DMS153 (cell line): ENCODE data around the gene COMT.

Experiments used
- DNase-seq: peaks from one replicate; lab custom pipeline; 2025; lab: John Stamatoyannopoulos, UW

COMT gene

GRCh38 chr22:19995611-19996339, 54.2 kb downstream of the COMT start:
- DNase-seq: no peak

- no peak for DNase-seq
Measured at GRCh38 chr22:19996694-19997384, 55.3 kb downstream of the COMT start.

GRCh38 chr22:19997561-19998231, 56.1 kb downstream of the COMT start:
- DNase-seq: no peak

- no peak for DNase-seq
Measured at GRCh38 chr22:19998232-19998951, 56.8 kb downstream of the COMT start.

GRCh38 chr22:19998991-19999820, 57.6 kb downstream of the COMT start:
- no peak for DNase-seq

GRCh38 chr22:20000246-20001081, 58.9 kb downstream of the COMT start:
- no peak for DNase-seq

GRCh38 chr22:20001082-20001638, 59.6 kb downstream of the COMT start:
- no peak for DNase-seq

- DNase-seq: no peak
Measured at GRCh38 chr22:20002128-20002527, 60.6 kb downstream of the COMT start.

- no peak for DNase-seq
Measured at GRCh38 chr22:20002636-20003035, 61.1 kb downstream of the COMT start.

GRCh38 chr22:20003304-20003703, 61.7 kb downstream of the COMT start:
- no peak for DNase-seq

GRCh38 chr22:20004464-20004863, 62.9 kb downstream of the COMT start:
- no peak for DNase-seq

- no peak for DNase-seq
Measured at GRCh38 chr22:20008221-20008995, 66.8 kb downstream of the COMT start.

GRCh38 chr22:20009018-20009491, 67.5 kb downstream of the COMT start:
- DNase-seq: no peak

GRCh38 chr22:20009582-20010306, 68.2 kb downstream of the COMT start:
- no peak for DNase-seq

- DNase-seq: no peak
Measured at GRCh38 chr22:20010307-20011122, 68.9 kb downstream of the COMT start.

- no peak for DNase-seq
Measured at GRCh38 chr22:20011123-20011992, 69.8 kb downstream of the COMT start.
